WTC11 (cell line): ENCODE results near the gene LAMA5. TPM values are rescaled to one million over a fixed set of nuclear protein-coding genes. Genes with fewer than 3 reads are reported as not detected.

ENCODE experiments used
- ATAC-seq: fragments of 200-7000 bp; cut with Tn5 transposase; 2 replicates; pipeline ENCODE4 v1.10.0; 2021; ENCODE audit warnings: mild to moderate bottlenecking, moderate library complexity
- CTCF ChIA-PET: fragments of 300-600 bp; sonication (Branson Sonifier 250); formaldehyde crosslinking; loops from one replicate; lab custom pipeline; 2021; ENCODE audit warnings: antibody characterized with exemption; lab: Charles Lee
- POLR2A ChIA-PET: fragments of 350-600 bp; sonication (Branson Sonifier 250); formaldehyde crosslinking; loops from one replicate; lab custom pipeline; 2021; ENCODE audit warnings: antibody characterized with exemption; lab: Charles Lee
- DNase-seq: peaks from one replicate; pipeline ENCODE4 v3.0.0; 2021; ENCODE audit warnings: low spot score
- H3K27ac Mint-ChIP-seq: 2 replicates; pipeline ENCODE4 v1.8.0; 2021; ENCODE audit warnings: mixed read lengths
- H3K27me3 Mint-ChIP-seq: 2 replicates; pipeline ENCODE4 v1.8.0; 2021; ENCODE audit warnings: low read depth, mild to moderate bottlenecking, moderate library complexity, mixed read lengths
- H3K36me3 Mint-ChIP-seq: 2 replicates; pipeline ENCODE4 v1.8.0; 2021; ENCODE audit warnings: mixed read lengths
- H3K4me1 Mint-ChIP-seq: 2 replicates; pipeline ENCODE4 v1.8.0; 2022; ENCODE audit warnings: mixed read lengths
- H3K4me3 Mint-ChIP-seq: 2 replicates; pipeline ENCODE4 v1.8.0; 2021; ENCODE audit warnings: mild to moderate bottlenecking, moderate library complexity, mixed read lengths
- H3K9me3 Mint-ChIP-seq: 2 replicates; pipeline ENCODE4 v1.8.0; 2021; ENCODE audit warnings: mixed read lengths
- ARID4B ChIP-seq: sonication (generic); formaldehyde crosslinking; IDR thresholded peaks from 2 replicates; pipeline ENCODE4 v1.8.0; 2023; ENCODE audit warnings: missing genetic modification reagents, mild to moderate bottlenecking, borderline replicate concordance
- ATF6 ChIP-seq: sonication (generic); formaldehyde crosslinking; IDR thresholded peaks from 2 replicates; pipeline ENCODE4 v1.8.1; 2023; ENCODE audit warnings: mild to moderate bottlenecking, missing genetic modification reagents
- E2F4 ChIP-seq: sonication (generic); formaldehyde crosslinking; IDR thresholded peaks from 2 replicates; pipeline ENCODE4 v1.8.1; 2022; ENCODE audit warnings: low read depth, mild to moderate bottlenecking, moderate library complexity, missing genetic modification reagents, borderline replicate concordance
- ESRRA ChIP-seq: sonication (generic); formaldehyde crosslinking; IDR thresholded peaks from 2 replicates; pipeline ENCODE4 v1.8.1; 2022; ENCODE audit warnings: mild to moderate bottlenecking, missing genetic modification reagents, borderline replicate concordance
- ETV6 ChIP-seq: sonication (generic); formaldehyde crosslinking; IDR thresholded peaks from 2 replicates; pipeline ENCODE4 v1.8.1; 2022; ENCODE audit warnings: mild to moderate bottlenecking, missing genetic modification reagents
- FOXP4 ChIP-seq: sonication (generic); formaldehyde crosslinking; IDR thresholded peaks from 2 replicates; pipeline ENCODE4 v1.8.0; 2022; ENCODE audit warnings: mild to moderate bottlenecking, missing genetic modification reagents
- NFE2L1 ChIP-seq: sonication (generic); formaldehyde crosslinking; IDR thresholded peaks from 2 replicates; pipeline ENCODE4 v1.8.1; 2023; ENCODE audit warnings: missing genetic modification reagents
- PRDM15 ChIP-seq: sonication (generic); formaldehyde crosslinking; IDR thresholded peaks from 2 replicates; pipeline ENCODE4 v1.8.0; 2022; ENCODE audit warnings: missing genetic modification reagents
- RELA ChIP-seq: sonication (generic); formaldehyde crosslinking; IDR thresholded peaks from 2 replicates; pipeline ENCODE4 v1.8.1; 2022; ENCODE audit warnings: missing genetic modification reagents, mild to moderate bottlenecking, borderline replicate concordance
- SMAD3 ChIP-seq: sonication (generic); formaldehyde crosslinking; IDR thresholded peaks from 2 replicates; pipeline ENCODE4 v1.8.0; 2022; ENCODE audit warnings: missing genetic modification reagents, mild to moderate bottlenecking, borderline replicate concordance
- SP1 ChIP-seq: sonication (generic); formaldehyde crosslinking; conservative IDR thresholded peaks from 2 replicates; pipeline ENCODE4 v1.8.1; 2022; ENCODE audit warnings: missing genetic modification reagents
- TP53 ChIP-seq: sonication (generic); formaldehyde crosslinking; IDR thresholded peaks from 2 replicates; pipeline ENCODE4 v1.8.1; 2023; ENCODE audit warnings: mild to moderate bottlenecking, missing genetic modification reagents
- ZBTB43 ChIP-seq: sonication (generic); formaldehyde crosslinking; IDR thresholded peaks from 2 replicates; pipeline ENCODE4 v1.8.1; 2023; ENCODE audit warnings: mild to moderate bottlenecking, missing genetic modification reagents
- ZNF138 ChIP-seq: sonication (generic); formaldehyde crosslinking; conservative IDR thresholded peaks from 2 replicates; pipeline ENCODE4 v1.8.1; 2022; ENCODE audit warnings: mild to moderate bottlenecking, moderate library complexity, missing genetic modification reagents
- ZNF317 ChIP-seq: sonication (generic); formaldehyde crosslinking; IDR thresholded peaks from 2 replicates; pipeline ENCODE4 v1.8.1; 2023; ENCODE audit warnings: low read depth, mild to moderate bottlenecking, moderate library complexity, missing genetic modification reagents, borderline replicate concordance
- ZNF396 ChIP-seq: fragments of 250-450 bp; sonication (Bioruptor Pico); IDR thresholded peaks from 2 replicates; pipeline ENCODE4 v1.8.0; 2021; ENCODE audit warnings: mild to moderate bottlenecking, moderate library complexity, borderline replicate concordance
- ZNF416 ChIP-seq: fragments of 250-450 bp; sonication (Bioruptor Pico); IDR thresholded peaks from 2 replicates; pipeline ENCODE4 v1.9.0; 2021; ENCODE audit warnings: mild to moderate bottlenecking, inconsistent platforms
- ZNF423 ChIP-seq: fragments of 250-450 bp; sonication (Bioruptor Pico); IDR thresholded peaks from 2 replicates; pipeline ENCODE4 v2.1.2; 2022; ENCODE audit warnings: mild to moderate bottlenecking, moderate library complexity
- total RNA-seq: library from RNA; stranded (reverse); gene quantifications from 3 replicates; pipeline ENCODE4 v1.2.3, GENCODE V29; 2021

The LAMA5 gene
- total RNA-seq, 1 experiment from 2014 or later = 329 TPM

- ATAC-seq (peak; percentile 65), DNase-seq (peak; percentile 60)
- no peak overlapping the region for H3K27ac Mint-ChIP-seq
- H3K27me3 Mint-ChIP-seq = peaks cover 5% of the 10 kb centered on the region
- no peaks in the 10 kb centered on the region for H3K9me3 Mint-ChIP-seq
- no peak for TF ChIP-seq ZNF416
- no peak for TF ChIP-seq ZNF396 (CRISPR knock-in tag)
- TF ChIP-seq SP1 = no peak
- TF ChIP-seq NFE2L1 (CRISPR knock-in tag) = no peak
- TF ChIP-seq ZNF138 = no peak
- TF ChIP-seq ARID4B (CRISPR knock-in tag) = no peak
- TF ChIP-seq ZBTB43 (CRISPR knock-in tag) = no peak
- POLR2A ChIA-PET = no interaction called here
- H3K4me3 Mint-ChIP-seq = no peak overlapping the region
- H3K36me3 Mint-ChIP-seq = no peaks in the 10 kb centered on the region
- CTCF ChIA-PET = interaction anchor here (0.6 to 1.8 kb wide), 18 partner anchors 9 to 382 kb away, joined by 3 to 6 read pairs (median 4); partner anchors contain the start of genes MRGBP and RBBP8NL
- no peaks in the 10 kb centered on the region for H3K4me1 Mint-ChIP-seq
Measured at GRCh38 chr20:62413896-62414481, 46.9 kb upstream of the LAMA5 start.

- Mint-ChIP-seq H3K36me3 (no peaks in the 10 kb centered on the region), H3K4me3 (no peak overlapping the region), H3K27ac (no peak overlapping the region), H3K4me1 (no peaks in the 10 kb centered on the region), H3K9me3 (no peaks in the 10 kb centered on the region), H3K27me3 (peaks cover 5% of the 10 kb centered on the region)
- POLR2A ChIA-PET = no interaction called here
- CTCF ChIA-PET = interaction anchor here (1.0 to 1.6 kb wide), 3 partner anchors 12 to 383 kb away, joined by 3 to 5 read pairs (median 3); partner anchors contain the start of gene MRGBP
- DNase-seq (no peak), ATAC-seq (no peak)
- TF ChIP-seq ZNF317 (CRISPR knock-in tag) (no peak), SMAD3 (CRISPR knock-in tag) (no peak), TP53 (CRISPR knock-in tag) (no peak), ESRRA (no peak), PRDM15 (CRISPR knock-in tag) (no peak), ZNF423 (CRISPR knock-in tag) (no peak), FOXP4 (no peak), RELA (CRISPR knock-in tag) (no peak), ATF6 (no peak), E2F4 (no peak), ETV6 (no peak)
Measured at GRCh38 chr20:62413025-62413570, 46.0 kb upstream of the LAMA5 start.
